HCT116 (cell line): ENCODE data around the gene LRRC56.

Experiments
- CEBPB ChIP-seq: IDR thresholded peaks from 2 replicates; pipeline ENCODE4 v1.6.1; 2012; ENCODE audit warnings: low read depth
- EGR1 ChIP-seq: IDR thresholded peaks from 2 replicates; pipeline ENCODE4 v1.6.1; 2012; ENCODE audit warnings: low read depth
- EZH2 ChIP-seq: fragments of 200-600 bp; sonication (generic); IDR thresholded peaks from 2 replicates; pipeline ENCODE4 v1.6.1; 2017; ENCODE audit warnings: antibody characterized with exemption, mixed run types
- EZH2phosphoT487 ChIP-seq: fragments of 200-600 bp; IDR thresholded peaks from 2 replicates; pipeline ENCODE4 v1.6.1; 2018; ENCODE audit warnings: antibody characterized with exemption, borderline replicate concordance
- MAX ChIP-seq: IDR thresholded peaks from 2 replicates; pipeline ENCODE4 v1.6.1; 2012
- POLR2A ChIP-seq: IDR thresholded peaks from 2 replicates; pipeline ENCODE4 v1.7.0; 2011; ENCODE audit warnings: borderline replicate concordance; ENCODE audit not compliant: insufficient read depth, insufficient read length; ENCODE audit errors: extremely low read depth
- POLR2AphosphoS5 ChIP-seq: IDR thresholded peaks from 2 replicates; pipeline ENCODE4 v1.6.1; 2011; ENCODE audit warnings: mild to moderate bottlenecking, low read depth, low read length, moderate library complexity
- ZBTB33 ChIP-seq: IDR thresholded peaks from 2 replicates; pipeline ENCODE4 v1.6.1; 2011; ENCODE audit warnings: mild to moderate bottlenecking, low read length, moderate library complexity; ENCODE audit not compliant: insufficient replicate concordance; ENCODE audit errors: extremely low read depth
- ZFX ChIP-seq: fragments of 450-650 bp; IDR thresholded peaks from 2 replicates; pipeline ENCODE4 v1.6.1; 2017
- ZNF274 ChIP-seq: fragments of 200-500 bp; sonication (Bioruptor generic); IDR thresholded peaks from 2 replicates; pipeline ENCODE4 v1.6.1; 2014; ENCODE audit warnings: mild to moderate bottlenecking, low read depth, low read length, inconsistent platforms
- TF ChIP-seq, protein P1 (sequence below), 3 experiments: fragments of 200-600 bp in 1 of 3; sonication (generic) in 1 of 3; IDR thresholded peaks in 2 of 3; conservative IDR thresholded peaks in 1 of 3; 2 replicates each; pipeline ENCODE4 v1.5.1; 2012 to 2017; ENCODE audit warnings: low read depth in 2 of 3, low read length in 2 of 3, antibody characterized with exemption in 1 of 3, borderline replicate concordance in 1 of 3, control low read depth in 1 of 3, mild to moderate bottlenecking in 1 of 3, mixed read lengths in 1 of 3, mixed run types in 1 of 3, moderate library complexity in 1 of 3; ENCODE audit not compliant: insufficient read depth in 1 of 3

GRCh38 chr11:555227-555779 is 18.0 kb downstream of the LRRC56 start:
- TF ChIP-seq POLR2A = no peak
- no peak for TF ChIP-seq EZH2
- TF ChIP-seq EGR1 = no peak
- TF ChIP-seq, protein P1, sequence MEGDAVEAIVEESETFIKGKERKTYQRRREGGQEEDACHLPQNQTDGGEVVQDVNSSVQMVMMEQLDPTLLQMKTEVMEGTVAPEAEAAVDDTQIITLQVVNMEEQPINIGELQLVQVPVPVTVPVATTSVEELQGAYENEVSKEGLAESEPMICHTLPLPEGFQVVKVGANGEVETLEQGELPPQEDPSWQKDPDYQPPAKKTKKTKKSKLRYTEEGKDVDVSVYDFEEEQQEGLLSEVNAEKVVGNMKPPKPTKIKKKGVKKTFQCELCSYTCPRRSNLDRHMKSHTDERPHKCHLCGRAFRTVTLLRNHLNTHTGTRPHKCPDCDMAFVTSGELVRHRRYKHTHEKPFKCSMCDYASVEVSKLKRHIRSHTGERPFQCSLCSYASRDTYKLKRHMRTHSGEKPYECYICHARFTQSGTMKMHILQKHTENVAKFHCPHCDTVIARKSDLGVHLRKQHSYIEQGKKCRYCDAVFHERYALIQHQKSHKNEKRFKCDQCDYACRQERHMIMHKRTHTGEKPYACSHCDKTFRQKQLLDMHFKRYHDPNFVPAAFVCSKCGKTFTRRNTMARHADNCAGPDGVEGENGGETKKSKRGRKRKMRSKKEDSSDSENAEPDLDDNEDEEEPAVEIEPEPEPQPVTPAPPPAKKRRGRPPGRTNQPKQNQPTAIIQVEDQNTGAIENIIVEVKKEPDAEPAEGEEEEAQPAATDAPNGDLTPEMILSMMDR (IDR thresholded peaks at IDR 0.05 in 2 of 3, conservative IDR thresholded peaks at IDR 0.05 in 1 of 3; ENCODE audit: borderline replicate concordance in 1 of 3, insufficient read depth in 1 of 3, low read depth in 2 of 3, low read length in 2 of 3) = no peak
- no peak for TF ChIP-seq POLR2AphosphoS5
- TF ChIP-seq ZFX = no peak
- TF ChIP-seq CEBPB = no peak
- TF ChIP-seq EZH2phosphoT487 = no peak
- TF ChIP-seq ZBTB33 = no peak
- no peak for TF ChIP-seq MAX
- TF ChIP-seq ZNF274 = no peak
